B cell (primary cell): ENCODE measurements around the gene TCERG1L.

Source experiments
- CTCF ChIP-seq: fragments of 200-600 bp; IDR thresholded peaks from one replicate; pipeline ENCODE4 v1.8.0; 2022; ENCODE audit warnings: antibody characterized with exemption, mild to moderate bottlenecking
- EZH2 ChIP-seq: IDR thresholded peaks from 2 replicates; pipeline ENCODE4 v1.6.1; 2012; ENCODE audit warnings: borderline replicate concordance, low read depth, mild to moderate bottlenecking, moderate library complexity, low read length; ENCODE audit not compliant: insufficient read depth, poor library complexity, severe bottlenecking

GRCh38 chr10:131215776-131216175 is 95.7 kb downstream of the TCERG1L start:
- no peak for TF ChIP-seq CTCF
- no peak for TF ChIP-seq EZH2
